HepG2 (cell line): ENCODE data around the gene AMOT. TPM values are rescaled to one million over a fixed set of nuclear protein-coding genes. Genes with fewer than 3 reads are reported as not detected.

Experiments
- ATAC-seq: fragments of 200-7000 bp; cut with Tn5 transposase; 3 replicates; pipeline ENCODE4 v1.9.1; 2020; ENCODE audit warnings: mild to moderate bottlenecking, moderate library complexity
- BruUV-seq: library from RNA; stranded (reverse); fragments of 400-500 nt; replicated peaks from 2 replicates; lab custom pipeline; 2021; lab: Mats Ljungman, UMichigan
- CTCF ChIA-PET: fragments of 300-600 bp; formaldehyde crosslinking; extraction: SDS; loops from one replicate; lab custom pipeline; 2021; ENCODE audit warnings: low total read pairs, inconsistent platforms, low intra/inter-chr PET ratio; lab: Yijun Ruan, JAX
- POLR2A ChIA-PET: fragments of 350-600 bp; sonication (Branson Sonifier 250); formaldehyde crosslinking; loops from one replicate; lab custom pipeline; 2020; ENCODE audit warnings: antibody characterized with exemption, inconsistent platforms; lab: Yijun Ruan, JAX
- DNase-seq: peaks from one replicate; pipeline ENCODE4 v3.0.0-alpha.2; 2015; ENCODE audit warnings: low spot score
- FAIRE-seq: peaks from 3 replicates; lab custom pipeline; 2011; peaks lifted over from hg19 to GRCh38; lab: Jason Lieb, UNC
- H2AFZ ChIP-seq: one replicate; pipeline ENCODE4 v1.6.1; 2011; ENCODE audit warnings: low read length, inconsistent platforms
- H3K27ac ChIP-seq: fragments of 300-600 bp; 3 replicates; pipeline ENCODE4 v1.8.0; 2011; ENCODE audit warnings: mixed run types, mild to moderate bottlenecking, mixed read lengths, low read length, inconsistent platforms; ENCODE audit not compliant: insufficient read depth; ENCODE audit errors: extremely low read length
- H3K27me3 ChIP-seq, 2 experiments: fragments of 200-600 bp in 1 of 2; 2 replicates in 1 of 2; 3 replicates in 1 of 2; pipeline versions ENCODE4 v1.6.0 to v1.8.0; 2011; ENCODE audit warnings: low read length in 2 of 2, mild to moderate bottlenecking in 2 of 2, moderate library complexity in 2 of 2, inconsistent platforms in 1 of 2; ENCODE audit not compliant: insufficient read depth in 2 of 2, control insufficient read depth in 1 of 2
- H3K36me3 ChIP-seq, 2 experiments: fragments of 200-600 bp in 1 of 2; replicated peaks in 1 of 2; 2 replicates in 1 of 2; 3 replicates in 1 of 2; pipeline versions ENCODE4 v1.5.1 to v1.8.0; 2011; ENCODE audit warnings: low read length in 2 of 2, inconsistent platforms in 1 of 2; ENCODE audit not compliant: insufficient read depth in 2 of 2, control insufficient read depth in 1 of 2
- H3K4me1 ChIP-seq: 2 replicates; pipeline ENCODE4 v1.5.1; 2012; ENCODE audit warnings: low read length, inconsistent platforms; ENCODE audit not compliant: insufficient read depth
- H3K4me2 ChIP-seq: 2 replicates; pipeline ENCODE4 v1.6.0; 2011; ENCODE audit warnings: low read depth, low read length, inconsistent platforms
- H3K4me3 ChIP-seq, 3 experiments: fragments of 200-600 bp in 1 of 3; sonication (generic), shearing (Covaris generic) in 1 of 3; replicated peaks in 1 of 3; 2 replicates each; pipeline ENCODE4 v1.5.1; 2011 to 2016; ENCODE audit warnings: low read length in 3 of 3, inconsistent platforms in 2 of 3, low read depth in 2 of 3, mild to moderate bottlenecking in 2 of 3, control low read depth in 1 of 3, mixed read lengths in 1 of 3; ENCODE audit not compliant: insufficient read depth in 1 of 3
- H3K79me2 ChIP-seq: one replicate; pipeline ENCODE4 v1.6.1; 2011; ENCODE audit warnings: low read length, inconsistent platforms; ENCODE audit not compliant: insufficient read depth
- H3K9ac ChIP-seq: 2 replicates; pipeline ENCODE4 v1.6.0; 2011; ENCODE audit warnings: mild to moderate bottlenecking, low read depth, low read length, inconsistent platforms; ENCODE audit not compliant: insufficient read depth
- H3K9me3 ChIP-seq: 2 replicates; pipeline ENCODE4 v1.5.1; 2012; ENCODE audit warnings: mild to moderate bottlenecking, low read length
- H4K20me1 ChIP-seq: 2 replicates; pipeline ENCODE4 v1.6.0; 2011; ENCODE audit warnings: inconsistent platforms, mild to moderate bottlenecking, low read length, moderate library complexity; ENCODE audit not compliant: insufficient read depth
- CCDC6 ChIP-seq: sonication (generic); formaldehyde crosslinking; IDR thresholded peaks from 2 replicates; pipeline ENCODE4 v1.8.1; 2022; ENCODE audit warnings: mild to moderate bottlenecking, missing genetic modification reagents, moderate library complexity
- CEBPG ChIP-seq: IDR thresholded peaks from 2 replicates; pipeline ENCODE4 v1.6.1; 2016
- CENPX ChIP-seq: sonication (generic); formaldehyde crosslinking; IDR thresholded peaks from 2 replicates; pipeline ENCODE4 v1.9.0; 2021; ENCODE audit warnings: mild to moderate bottlenecking, missing genetic modification reagents, moderate library complexity
- FOXC1 ChIP-seq: sonication (generic); formaldehyde crosslinking; IDR thresholded peaks from 2 replicates; pipeline ENCODE4 v1.8.0; 2022; ENCODE audit warnings: mild to moderate bottlenecking, missing genetic modification reagents, borderline replicate concordance
- FOXO1 ChIP-seq: sonication (generic); formaldehyde crosslinking; IDR thresholded peaks from 2 replicates; pipeline ENCODE4 v1.4.0; 2020; ENCODE audit warnings: missing genetic modification reagents
- HOMEZ ChIP-seq: IDR thresholded peaks from 2 replicates; pipeline ENCODE4 v1.6.1; 2016; ENCODE audit warnings: low read depth
- MEIS2 ChIP-seq: sonication (generic); formaldehyde crosslinking; IDR thresholded peaks from 2 replicates; pipeline ENCODE4 v1.9.0; 2021; ENCODE audit warnings: mild to moderate bottlenecking, missing genetic modification reagents
- NFYC ChIP-seq: IDR thresholded peaks from 2 replicates; pipeline ENCODE4 v1.6.1; 2016; ENCODE audit warnings: missing genetic modification reagents, missing compliant biosample characterization
- PREB ChIP-seq: sonication (generic); formaldehyde crosslinking; IDR thresholded peaks from 2 replicates; pipeline ENCODE4 v1.4.0; 2020; ENCODE audit warnings: missing genetic modification reagents
- RXRA ChIP-seq: sonication (generic); formaldehyde crosslinking; IDR thresholded peaks from 2 replicates; pipeline ENCODE4 v1.5.1; 2020; ENCODE audit warnings: missing genetic modification reagents
- SETDB1 ChIP-seq: sonication (generic); formaldehyde crosslinking; IDR thresholded peaks from 2 replicates; pipeline ENCODE4 v1.5.1; 2020; ENCODE audit warnings: missing genetic modification reagents, mild to moderate bottlenecking, borderline replicate concordance
- SIX4 ChIP-seq: sonication (generic); formaldehyde crosslinking; IDR thresholded peaks from 2 replicates; pipeline ENCODE4 v1.4.0; 2020; ENCODE audit warnings: missing genetic modification reagents
- TOE1 ChIP-seq: sonication (generic); formaldehyde crosslinking; IDR thresholded peaks from 2 replicates; pipeline ENCODE4 v1.4.0; 2020; ENCODE audit warnings: mild to moderate bottlenecking, missing genetic modification reagents
- ZMAT3 ChIP-seq: sonication (generic); formaldehyde crosslinking; conservative IDR thresholded peaks from 2 replicates; pipeline ENCODE4 v1.7.0; 2021; ENCODE audit warnings: missing genetic modification reagents
- ZNF20 ChIP-seq: sonication (generic); formaldehyde crosslinking; IDR thresholded peaks from 2 replicates; pipeline ENCODE4 v1.4.0; 2020; ENCODE audit warnings: mild to moderate bottlenecking, moderate library complexity, missing genetic modification reagents
- ZNF260 ChIP-seq: sonication (generic); formaldehyde crosslinking; IDR thresholded peaks from 2 replicates; pipeline ENCODE4 v1.4.0; 2020; ENCODE audit warnings: missing genetic modification reagents, low read depth, mild to moderate bottlenecking, borderline replicate concordance
- ZNF777 ChIP-seq: sonication (generic); formaldehyde crosslinking; IDR thresholded peaks from 2 replicates; pipeline ENCODE4 v1.4.0; 2020; ENCODE audit warnings: missing genetic modification reagents
- WGBS: methylation state at CpG from one replicate; pipeline ENCODE4 v1.1.6; 2017; ENCODE audit warnings: low lambda C conversion rate; 5-methylcytosine and 5-hydroxymethylcytosine counted together
- in situ Hi-C: cut with HindIII; loops from 2 replicates; pipeline ENCODE4 v1.10.0; 2017; ENCODE audit warnings: low pct_unique_long_range_greater_than_20kb; ENCODE audit not compliant: extremely low pct_ligation_motif_present
- intact Hi-C: fragments of 100-400 bp; cut with micrococcal nuclease; formaldehyde crosslinking; loops from one replicate; pipeline ENCODE4 v1.10.0; 2022; ENCODE audit not compliant: unreplicated experiment
- polyA plus RNA-seq, 8 experiments: library from polyadenylated mRNA; depleted of rRNA in 3 of 8; stranded (reverse) in 7 of 8; unstranded in 1 of 8; fragments of >200 nt; fragmentation: Illumina TruSeq in 4 of 8; extraction: Trizol in 4 of 8; gene quantifications; 2 replicates each; pipeline versions ENCODE4 v1.2.1 to v1.2.3, GENCODE V29; 2011 to 2016; ENCODE audit warnings: low read depth in 4 of 8, missing spikeins in 1 of 8, mixed read lengths in 1 of 8; ENCODE audit not compliant: insufficient read depth in 1 of 8
- total RNA-seq, 5 experiments: library from RNA; depleted of rRNA; stranded (reverse); fragments of >200 nt; fragmentation: Illumina TruSeq; extraction: Trizol; gene quantifications; 2 replicates each; pipeline ENCODE4 v1.2.3, GENCODE V29; 2016; ENCODE audit warnings: low read depth in 1 of 5
- TF ChIP-seq, protein P1 (sequence below): sonication (generic); formaldehyde crosslinking; IDR thresholded peaks from 2 replicates; pipeline ENCODE4 v1.5.1; 2020; ENCODE audit warnings: missing genetic modification reagents, mild to moderate bottlenecking, borderline replicate concordance
- TF ChIP-seq, protein P2 (sequence below): sonication (generic); formaldehyde crosslinking; IDR thresholded peaks from 2 replicates; pipeline ENCODE4 v1.4.0; 2020; ENCODE audit warnings: mild to moderate bottlenecking, missing genetic modification reagents

Gene AMOT
- total and polyA plus RNA-seq, 2 of the 13 experiments (the other 11 are each of a cell fraction or from before 2014, with no cell fraction given), result 0.13 to 0.91 TPM

GRCh38 chrX:112837531-112837930 lies 3.1 kb downstream of the AMOT start:
- H3K9me3 ChIP-seq, result no peaks in the 10 kb centered on the region
- H3K36me3 ChIP-seq, result no peaks in the 10 kb centered on the region
- no peaks in the 10 kb centered on the region for H4K20me1 ChIP-seq
- H3K27me3 ChIP-seq, result no peaks in the 10 kb centered on the region
- ChIA-PET CTCF (no interaction called here), POLR2A (no interaction called here)
- no peak overlapping the region for H3K4me3 ChIP-seq
- TF ChIP-seq PREB (CRISPR knock-in tag) (no peak), MEIS2 (CRISPR knock-in tag) (no peak), NFYC (CRISPR knock-in tag) (no peak), SIX4 (CRISPR knock-in tag) (no peak), HOMEZ (CRISPR knock-in tag) (no peak), CEBPG (CRISPR knock-in tag) (no peak), FOXO1 (CRISPR knock-in tag) (no peak), TOE1 (CRISPR knock-in tag) (no peak), ZNF260 (CRISPR knock-in tag) (no peak), ZNF20 (CRISPR knock-in tag) (no peak), SETDB1 (CRISPR knock-in tag) (no peak), FOXC1 (CRISPR knock-in tag) (no peak), CENPX (no peak), ZNF777 (no peak), CCDC6 (CRISPR knock-in tag) (no peak), ZMAT3 (CRISPR knock-in tag) (no peak), RXRA (CRISPR knock-in tag) (no peak)
- TF ChIP-seq, protein P1, sequence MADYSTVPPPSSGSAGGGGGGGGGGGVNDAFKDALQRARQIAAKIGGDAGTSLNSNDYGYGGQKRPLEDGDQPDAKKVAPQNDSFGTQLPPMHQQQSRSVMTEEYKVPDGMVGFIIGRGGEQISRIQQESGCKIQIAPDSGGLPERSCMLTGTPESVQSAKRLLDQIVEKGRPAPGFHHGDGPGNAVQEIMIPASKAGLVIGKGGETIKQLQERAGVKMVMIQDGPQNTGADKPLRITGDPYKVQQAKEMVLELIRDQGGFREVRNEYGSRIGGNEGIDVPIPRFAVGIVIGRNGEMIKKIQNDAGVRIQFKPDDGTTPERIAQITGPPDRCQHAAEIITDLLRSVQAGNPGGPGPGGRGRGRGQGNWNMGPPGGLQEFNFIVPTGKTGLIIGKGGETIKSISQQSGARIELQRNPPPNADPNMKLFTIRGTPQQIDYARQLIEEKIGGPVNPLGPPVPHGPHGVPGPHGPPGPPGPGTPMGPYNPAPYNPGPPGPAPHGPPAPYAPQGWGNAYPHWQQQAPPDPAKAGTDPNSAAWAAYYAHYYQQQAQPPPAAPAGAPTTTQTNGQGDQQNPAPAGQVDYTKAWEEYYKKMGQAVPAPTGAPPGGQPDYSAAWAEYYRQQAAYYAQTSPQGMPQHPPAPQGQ (CRISPR knock-in tag), result no peak
- TF ChIP-seq, protein P2, sequence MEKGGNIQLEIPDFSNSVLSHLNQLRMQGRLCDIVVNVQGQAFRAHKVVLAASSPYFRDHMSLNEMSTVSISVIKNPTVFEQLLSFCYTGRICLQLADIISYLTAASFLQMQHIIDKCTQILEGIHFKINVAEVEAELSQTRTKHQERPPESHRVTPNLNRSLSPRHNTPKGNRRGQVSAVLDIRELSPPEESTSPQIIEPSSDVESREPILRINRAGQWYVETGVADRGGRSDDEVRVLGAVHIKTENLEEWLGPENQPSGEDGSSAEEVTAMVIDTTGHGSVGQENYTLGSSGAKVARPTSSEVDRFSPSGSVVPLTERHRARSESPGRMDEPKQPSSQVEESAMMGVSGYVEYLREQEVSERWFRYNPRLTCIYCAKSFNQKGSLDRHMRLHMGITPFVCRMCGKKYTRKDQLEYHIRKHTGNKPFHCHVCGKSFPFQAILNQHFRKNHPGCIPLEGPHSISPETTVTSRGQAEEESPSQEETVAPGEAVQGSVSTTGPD, result no peak
- DNase-seq (no peak), FAIRE-seq (no peak), ATAC-seq (no peak)
- BruUV-seq, result no TSS peak
- H3K27ac ChIP-seq, result no peak overlapping the region
- H3K4me1 ChIP-seq, result no peaks in the 10 kb centered on the region
- H3K4me2 ChIP-seq, result no peak overlapping the region
- no peak overlapping the region for H2AFZ ChIP-seq
- no peaks in the 10 kb centered on the region for H3K79me2 ChIP-seq
- WGBS, result 35% methylated on average over 1 of the region's 1 CpG
- no peak overlapping the region for H3K9ac ChIP-seq
- in situ Hi-C loops (no loop called here), intact Hi-C loops (no loop called here)
